PC-3 (cell line): ENCODE measurements around the gene CHI3L1. TPM values are rescaled to one million over a fixed set of nuclear protein-coding genes. Genes with fewer than 3 reads are reported as not detected.

Source experiments
- ATAC-seq: fragments of 200-7000 bp; cut with Tn5 transposase; 2 replicates; pipeline ENCODE4 v1.9.1; 2020; ENCODE audit warnings: mild to moderate bottlenecking, moderate library complexity
- BruUV-seq: library from RNA; stranded (reverse); fragments of 400-500 nt; replicated peaks from 2 replicates; lab custom pipeline; 2021; lab: Mats Ljungman, UMichigan
- CTCF ChIA-PET: fragments of 300-600 bp; sonication (Branson Sonifier 250); formaldehyde crosslinking; loops from one replicate; lab custom pipeline; 2022; ENCODE audit warnings: antibody characterized with exemption; lab: Charles Lee
- POLR2A ChIA-PET: fragments of 300-600 bp; sonication (Branson Sonifier 250); formaldehyde crosslinking; loops from one replicate; lab custom pipeline; 2022; ENCODE audit warnings: antibody characterized with exemption; ENCODE audit not compliant: unreplicated experiment; lab: Charles Lee
- DNase-seq: peaks from one replicate; pipeline ENCODE4 v3.0.0-alpha.2; 2015
- H2AFZ ChIP-seq: fragments of 300-600 bp; sonication (generic); 2 replicates; pipeline ENCODE4 v1.6.0; 2016; ENCODE audit warnings: antibody characterized with exemption, low read length
- H3F3A ChIP-seq: fragments of 300-600 bp; sonication (generic); one replicate; pipeline ENCODE4 v1.6.0; 2017; ENCODE audit warnings: antibody characterized with exemption, low read length, control low read depth, mild to moderate bottlenecking; ENCODE audit not compliant: unreplicated experiment
- H3K27ac ChIP-seq: fragments of 300-600 bp; sonication (generic); 2 replicates; pipeline ENCODE4 v1.5.1; 2016; ENCODE audit warnings: mild to moderate bottlenecking, low read length
- H3K27me3 ChIP-seq: fragments of 300-600 bp; sonication (generic); 2 replicates; pipeline ENCODE4 v1.6.1; 2016; ENCODE audit warnings: low read length, mixed read lengths
- H3K36me3 ChIP-seq: fragments of 300-600 bp; sonication (generic); 2 replicates; pipeline ENCODE4 v1.6.1; 2016; ENCODE audit warnings: low read depth, mixed run types, low read length, mixed read lengths
- H3K4me1 ChIP-seq: fragments of 300-600 bp; sonication (generic); 2 replicates; pipeline ENCODE4 v1.5.1; 2016; ENCODE audit warnings: low read length; ENCODE audit not compliant: insufficient read depth
- H3K4me2 ChIP-seq: fragments of 300-600 bp; sonication (generic); 2 replicates; pipeline ENCODE4 v1.6.0; 2016; ENCODE audit warnings: low read length
- H3K4me3 ChIP-seq: fragments of 300-600 bp; sonication (generic); 2 replicates; pipeline ENCODE4 v1.5.1; 2016; ENCODE audit warnings: mild to moderate bottlenecking, low read length, mixed read lengths
- H3K79me2 ChIP-seq: fragments of 300-600 bp; sonication (generic); 2 replicates; pipeline ENCODE4 v1.6.1; 2017; ENCODE audit warnings: low read length, mixed read lengths
- H3K9ac ChIP-seq: fragments of 300-600 bp; sonication (generic); 2 replicates; pipeline ENCODE4 v1.6.0; 2016; ENCODE audit warnings: mild to moderate bottlenecking, low read length
- H3K9me2 ChIP-seq: fragments of 300-600 bp; sonication (generic); replicated peaks from 2 replicates; pipeline ENCODE4 v1.6.1; 2016; ENCODE audit warnings: mixed run types, low read length, mixed read lengths
- H3K9me3 ChIP-seq: fragments of 300-600 bp; sonication (generic); 2 replicates; pipeline ENCODE4 v1.6.1; 2016; ENCODE audit warnings: low read length, mixed read lengths
- H4K20me1 ChIP-seq: fragments of 300-600 bp; sonication (generic); 2 replicates; pipeline ENCODE4 v1.6.1; 2016; ENCODE audit warnings: low read length, mixed read lengths
- EZH2 ChIP-seq: fragments of 300-600 bp; sonication (generic); IDR thresholded peaks from one replicate; pipeline ENCODE4 v1.6.1; 2017; ENCODE audit warnings: antibody characterized with exemption, mild to moderate bottlenecking, low read length; ENCODE audit not compliant: unreplicated experiment
- EZH2phosphoT487 ChIP-seq: fragments of 300-600 bp; sonication (generic); IDR thresholded peaks from 2 replicates; pipeline ENCODE4 v1.6.1; 2018; ENCODE audit warnings: mild to moderate bottlenecking, antibody characterized with exemption, low read length, borderline replicate concordance
- intact Hi-C: fragments of 100-400 bp; cut with micrococcal nuclease; formaldehyde crosslinking; loops from 2 replicates; pipeline ENCODE4 v1.9.0; 2023
- total RNA-seq: library from RNA; depleted of rRNA; stranded (reverse); fragments of >200 nt; gene quantifications from 2 replicates; pipeline ENCODE4 v1.2.3, GENCODE V29; 2014
- TF ChIP-seq, protein P1 (sequence below): fragments of 300-600 bp; sonication (generic); conservative IDR thresholded peaks from 2 replicates; pipeline ENCODE4 v1.5.1; 2017; ENCODE audit warnings: antibody characterized with exemption, low read depth, mild to moderate bottlenecking, low read length

CHI3L1 gene
- total RNA-seq, 1 experiment from 2014 or later, result not detected

DNA sequence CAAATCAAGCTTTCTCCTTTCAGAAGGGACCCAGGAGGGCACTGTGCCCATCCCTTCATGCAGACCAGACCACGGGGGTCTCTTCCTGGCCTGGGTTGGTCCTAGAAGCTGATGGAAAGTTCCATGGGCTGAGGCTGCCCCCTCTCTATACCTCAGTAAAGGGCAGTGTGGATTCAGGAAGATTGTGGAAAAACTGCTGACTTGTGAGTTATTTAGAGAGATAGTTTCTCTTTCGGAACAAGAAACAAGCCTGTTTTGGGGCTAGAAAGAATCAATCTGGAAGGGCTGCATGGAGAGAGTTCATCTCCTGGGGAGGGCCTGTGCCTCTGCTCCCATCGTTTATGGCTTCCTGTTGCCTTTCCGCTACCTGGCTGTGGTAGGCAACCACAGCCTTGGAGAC, 42.2 kb upstream of the CHI3L1 start:
- no TSS peak for BruUV-seq
- Histone ChIP-seq H3K4me3 (no peak overlapping the region), H3K4me1 (no peaks in the 10 kb centered on the region), H4K20me1 (no peaks in the 10 kb centered on the region), H3F3A (no peaks in the 10 kb centered on the region), H3K4me2 (no peak overlapping the region), H3K27ac (no peak overlapping the region), H3K36me3 (no peaks in the 10 kb centered on the region), H3K79me2 (no peaks in the 10 kb centered on the region), H2AFZ (no peak overlapping the region), H3K9me3 (no peaks in the 10 kb centered on the region), H3K27me3 (peaks cover 65% of the 10 kb centered on the region), H3K9me2 (no peaks in the 10 kb centered on the region), H3K9ac (no peak overlapping the region)
- ChIA-PET POLR2A (no interaction called here), CTCF (no interaction called here)
- ATAC-seq (no peak), DNase-seq (no peak)
- intact Hi-C loops, result no loop called here
- TF ChIP-seq EZH2phosphoT487, result no peak
- TF ChIP-seq, protein P1, sequence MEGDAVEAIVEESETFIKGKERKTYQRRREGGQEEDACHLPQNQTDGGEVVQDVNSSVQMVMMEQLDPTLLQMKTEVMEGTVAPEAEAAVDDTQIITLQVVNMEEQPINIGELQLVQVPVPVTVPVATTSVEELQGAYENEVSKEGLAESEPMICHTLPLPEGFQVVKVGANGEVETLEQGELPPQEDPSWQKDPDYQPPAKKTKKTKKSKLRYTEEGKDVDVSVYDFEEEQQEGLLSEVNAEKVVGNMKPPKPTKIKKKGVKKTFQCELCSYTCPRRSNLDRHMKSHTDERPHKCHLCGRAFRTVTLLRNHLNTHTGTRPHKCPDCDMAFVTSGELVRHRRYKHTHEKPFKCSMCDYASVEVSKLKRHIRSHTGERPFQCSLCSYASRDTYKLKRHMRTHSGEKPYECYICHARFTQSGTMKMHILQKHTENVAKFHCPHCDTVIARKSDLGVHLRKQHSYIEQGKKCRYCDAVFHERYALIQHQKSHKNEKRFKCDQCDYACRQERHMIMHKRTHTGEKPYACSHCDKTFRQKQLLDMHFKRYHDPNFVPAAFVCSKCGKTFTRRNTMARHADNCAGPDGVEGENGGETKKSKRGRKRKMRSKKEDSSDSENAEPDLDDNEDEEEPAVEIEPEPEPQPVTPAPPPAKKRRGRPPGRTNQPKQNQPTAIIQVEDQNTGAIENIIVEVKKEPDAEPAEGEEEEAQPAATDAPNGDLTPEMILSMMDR, result no peak
- TF ChIP-seq EZH2, result no peak

DNA sequence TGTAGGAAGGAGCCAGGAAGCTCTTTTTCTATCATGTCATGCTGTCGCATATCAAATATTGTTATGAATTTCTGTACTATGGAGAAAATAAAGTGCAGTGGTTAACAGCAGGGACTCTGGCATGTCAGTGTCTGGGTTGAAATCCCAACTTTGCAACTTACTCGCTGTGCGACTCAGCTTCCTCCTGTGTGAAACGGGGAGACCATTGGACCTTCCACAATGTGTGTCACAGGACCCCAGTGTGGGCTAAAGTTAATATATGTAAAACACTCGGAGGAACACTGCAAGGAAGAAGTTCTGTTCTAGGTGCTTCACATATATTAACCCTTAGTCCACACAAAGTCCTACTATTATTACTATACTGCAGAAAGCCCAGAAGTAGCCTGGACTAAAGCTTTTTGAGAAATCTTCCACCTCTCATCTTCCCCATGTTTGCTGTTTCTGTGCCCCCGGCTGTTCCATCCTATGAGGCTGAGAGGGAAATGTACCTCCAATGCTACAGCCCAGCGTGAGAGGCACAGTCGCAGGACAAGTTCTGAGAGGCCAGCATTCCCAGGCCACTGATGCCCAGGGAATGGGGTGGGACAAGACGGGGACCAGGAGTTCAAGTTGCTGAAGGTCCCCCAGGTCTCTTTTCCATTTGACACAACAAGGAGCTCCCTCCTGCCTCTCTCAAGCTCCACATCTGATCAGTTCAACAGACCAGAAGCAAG, 41.0 kb upstream of the CHI3L1 start:
- H3K79me2 ChIP-seq, result no peaks in the 10 kb centered on the region
- H3K4me3 ChIP-seq, result no peak overlapping the region
- H3K36me3 ChIP-seq, result no peaks in the 10 kb centered on the region
- no peak overlapping the region for H3K4me2 ChIP-seq
- intact Hi-C loops, result no loop called here
- DNase-seq (no peak), ATAC-seq (no peak)
- H2AFZ ChIP-seq, result no peak overlapping the region
- no peaks in the 10 kb centered on the region for H4K20me1 ChIP-seq
- no peaks in the 10 kb centered on the region for H3K9me2 ChIP-seq
- no peaks in the 10 kb centered on the region for H3K4me1 ChIP-seq
- no peak overlapping the region for H3K9ac ChIP-seq
- H3F3A ChIP-seq, result no peaks in the 10 kb centered on the region
- TF ChIP-seq EZH2phosphoT487 (no peak), EZH2 (no peak)
- TF ChIP-seq, protein P1, result no peak
- no peaks in the 10 kb centered on the region for H3K9me3 ChIP-seq
- CTCF ChIA-PET, result no interaction called here
- BruUV-seq, result no TSS peak
- H3K27me3 ChIP-seq, result peaks cover 73% of the 10 kb centered on the region
- H3K27ac ChIP-seq, result no peak overlapping the region
- POLR2A ChIA-PET, result no interaction called here

DNA sequence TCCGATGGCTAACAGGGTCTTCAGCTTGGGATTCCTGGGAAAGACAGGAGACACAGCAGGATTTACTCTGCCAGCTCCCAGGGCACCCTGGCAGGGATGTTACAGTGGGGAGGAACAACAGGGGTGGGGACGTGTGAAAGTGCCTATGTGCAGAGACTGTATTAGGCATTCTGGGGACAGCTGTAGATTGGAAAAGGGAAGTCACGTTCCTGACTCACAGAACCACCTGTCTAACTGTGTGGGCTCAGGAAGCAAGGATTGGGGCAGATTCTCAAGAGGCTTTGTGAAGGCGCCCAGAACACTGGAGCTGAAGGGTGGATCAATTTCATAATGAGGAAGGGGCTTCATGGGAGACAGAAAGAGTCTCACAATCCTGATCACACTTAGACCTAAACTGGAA, 38.6 kb upstream of the CHI3L1 start:
- no peak overlapping the region for H3K4me3 ChIP-seq
- BruUV-seq, result no TSS peak
- no peaks in the 10 kb centered on the region for H3F3A ChIP-seq
- no peaks in the 10 kb centered on the region for H3K79me2 ChIP-seq
- no peak for DNase-seq
- no peaks in the 10 kb centered on the region for H3K36me3 ChIP-seq
- no peak for ATAC-seq
- H3K4me2 ChIP-seq, result no peak overlapping the region
- ChIA-PET POLR2A (no interaction called here), CTCF (no interaction called here)
- intact Hi-C loops, result no loop called here
- no peaks in the 10 kb centered on the region for H3K9me2 ChIP-seq
- no peak overlapping the region for H3K9ac ChIP-seq
- H2AFZ ChIP-seq, result no peak overlapping the region
- no peaks in the 10 kb centered on the region for H4K20me1 ChIP-seq
- no peaks in the 10 kb centered on the region for H3K4me1 ChIP-seq
- TF ChIP-seq EZH2phosphoT487, result no peak
- TF ChIP-seq, protein P1, result no peak
- TF ChIP-seq EZH2, result no peak
- peaks cover 75% of the 10 kb centered on the region for H3K27me3 ChIP-seq
- H3K27ac ChIP-seq, result no peak overlapping the region
- H3K9me3 ChIP-seq, result no peaks in the 10 kb centered on the region
